Glutamatergic neuron (in vitro differentiated cells): ENCODE results near the gene ZBTB7C. TPM values are rescaled to one million over a fixed set of nuclear protein-coding genes. Genes with fewer than 3 reads are reported as not detected.
A peak's percentile ranks its signal among the peaks of the same experiment; 100 is the strongest.

Experiments used
- DNase-seq: peaks from one replicate; pipeline ENCODE4 v3.0.0; 2022
- H3K27ac Mint-ChIP-seq: one replicate; pipeline ENCODE4 v1.8.0; 2020; ENCODE audit warnings: mild to moderate bottlenecking, mixed read lengths, inconsistent platforms; ENCODE audit not compliant: unreplicated experiment
- H3K27me3 Mint-ChIP-seq: one replicate; pipeline ENCODE4 v1.8.0; 2020; ENCODE audit warnings: mild to moderate bottlenecking, moderate library complexity, mixed read lengths, inconsistent platforms; ENCODE audit not compliant: unreplicated experiment
- H3K36me3 Mint-ChIP-seq: one replicate; pipeline ENCODE4 v1.8.0; 2020; ENCODE audit warnings: mild to moderate bottlenecking, mixed read lengths, inconsistent platforms; ENCODE audit not compliant: unreplicated experiment
- H3K4me1 Mint-ChIP-seq: one replicate; pipeline ENCODE4 v1.8.0; 2020; ENCODE audit warnings: mild to moderate bottlenecking, low read depth, mixed read lengths, inconsistent platforms; ENCODE audit not compliant: unreplicated experiment
- H3K4me3 Mint-ChIP-seq: one replicate; pipeline ENCODE4 v1.8.0; 2020; ENCODE audit warnings: mild to moderate bottlenecking, mixed read lengths, inconsistent platforms; ENCODE audit not compliant: unreplicated experiment
- H3K9me3 Mint-ChIP-seq: one replicate; pipeline ENCODE4 v1.8.0; 2020; ENCODE audit warnings: mild to moderate bottlenecking, moderate library complexity, mixed read lengths, inconsistent platforms; ENCODE audit not compliant: unreplicated experiment
- CTCF ChIP-seq: fragments of 200-600 bp; sonication (generic); IDR thresholded peaks from one replicate; pipeline ENCODE4 v1.5.0; 2021; ENCODE audit not compliant: partially characterized antibody, unreplicated experiment
- total RNA-seq: library from RNA; stranded (reverse); fragmentation: NEBNext Ultra II Directional; extraction: Animal tissue kit (Norgen Biotek cat#: 25700); gene quantifications from one replicate; pipeline ENCODE4 v1.2.1, GENCODE V29; 2021; ENCODE audit not compliant: unreplicated experiment

ZBTB7C gene
- total RNA-seq, 1 donor from 2014 or later, result 10.6 TPM

DNA sequence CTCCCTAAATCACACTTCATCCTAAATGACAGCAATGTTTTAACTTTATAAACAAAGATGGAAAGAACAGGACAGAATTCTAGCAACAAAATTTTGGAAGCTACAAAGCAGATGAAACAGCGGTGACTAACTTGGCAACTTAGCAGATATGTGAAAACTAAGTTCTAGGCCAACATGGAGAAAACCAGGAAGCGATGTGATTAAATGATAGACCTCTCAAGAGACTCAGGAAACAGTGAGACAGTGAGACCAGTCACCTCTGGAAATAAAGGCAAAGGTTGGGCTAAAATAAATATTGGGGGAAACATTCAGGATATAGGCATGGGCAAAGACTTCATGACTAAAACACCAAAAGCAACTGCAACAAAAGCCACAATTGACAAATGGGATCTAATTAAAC is 24.4 kb upstream of the ZBTB7C start:
- Mint-ChIP-seq H3K9me3 (peaks cover 4% of the 10 kb centered on the region), H3K4me1 (peaks cover 7% of the 10 kb centered on the region), H3K4me3 (no peak overlapping the region), H3K36me3 (peaks cover 4% of the 10 kb centered on the region), H3K27me3 (peaks cover 4% of the 10 kb centered on the region), H3K27ac (no peak overlapping the region)
- no peak for DNase-seq
- no peak for TF ChIP-seq CTCF

DNA sequence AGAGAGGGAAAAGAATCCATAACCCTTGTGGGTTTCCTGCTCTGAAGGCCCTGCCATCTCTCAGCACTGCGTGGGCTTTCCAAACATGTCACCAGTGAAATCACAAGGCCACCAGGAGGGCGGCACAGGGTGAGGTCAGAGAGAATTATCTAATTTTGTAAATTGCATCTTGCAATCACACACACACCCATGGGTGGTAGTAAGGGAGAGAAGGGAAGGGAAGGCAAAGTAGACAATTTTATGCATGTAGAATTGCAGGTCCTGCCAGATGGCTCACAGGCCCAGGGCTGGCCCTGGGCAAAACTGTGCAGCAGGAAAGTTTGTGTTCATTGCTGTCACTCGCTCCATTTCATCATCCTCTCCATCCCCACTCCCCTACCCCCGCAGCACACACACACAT is 21.0 kb upstream of the ZBTB7C start:
- no peak for DNase-seq
- H3K4me3 Mint-ChIP-seq, result no peak overlapping the region
- peaks cover 4% of the 10 kb centered on the region for H3K9me3 Mint-ChIP-seq
- peaks cover 4% of the 10 kb centered on the region for H3K36me3 Mint-ChIP-seq
- H3K27ac Mint-ChIP-seq, result no peak overlapping the region
- peaks cover 5% of the 10 kb centered on the region for H3K27me3 Mint-ChIP-seq
- TF ChIP-seq CTCF, result no peak
- peaks cover 10% of the 10 kb centered on the region for H3K4me1 Mint-ChIP-seq

GRCh38 chr18:48428475-48429177 is 19.4 kb upstream of the ZBTB7C start:
- Mint-ChIP-seq H3K4me1 (peaks cover 10% of the 10 kb centered on the region), H3K27ac (no peak overlapping the region), H3K27me3 (peaks cover 5% of the 10 kb centered on the region), H3K4me3 (no peak overlapping the region), H3K9me3 (peaks cover 4% of the 10 kb centered on the region), H3K36me3 (no peaks in the 10 kb centered on the region)
- TF ChIP-seq CTCF, result no peak
- peak; percentile 51 for DNase-seq

- Mint-ChIP-seq H3K27ac (no peak overlapping the region), H3K4me3 (peak overlapping the region; percentile 54), H3K9me3 (peaks cover under 1% of the 10 kb centered on the region), H3K4me1 (peaks cover 2% of the 10 kb centered on the region), H3K36me3 (peaks cover under 1% of the 10 kb centered on the region), H3K27me3 (no peaks in the 10 kb centered on the region)
- DNase-seq, result no peak
- TF ChIP-seq CTCF, result no peak
Measured at GRCh38 chr18:48422947-48423378, 13.8 kb upstream of the ZBTB7C start.

GRCh38 chr18:48419277-48420022 is 10.3 kb upstream of the ZBTB7C start:
- H3K27me3 Mint-ChIP-seq, result peaks cover 4% of the 10 kb centered on the region

More at GRCh38 chr18:48419277-48420022, 10.3 kb upstream of the ZBTB7C start:
- no peak for DNase-seq
- no peak overlapping the region for H3K4me3 Mint-ChIP-seq
- no peak for TF ChIP-seq CTCF
- H3K9me3 Mint-ChIP-seq, result peaks cover 5% of the 10 kb centered on the region
- peaks cover 6% of the 10 kb centered on the region for H3K36me3 Mint-ChIP-seq
- peaks cover 7% of the 10 kb centered on the region for H3K4me1 Mint-ChIP-seq
- no peak overlapping the region for H3K27ac Mint-ChIP-seq
